GM12891 (cell line): ENCODE measurements around the gene PSME2.

Experiments
- DNase-seq: peaks from one replicate; pipeline ENCODE4 v3.0.0; 2011; ENCODE audit warnings: low spot score; ENCODE audit not compliant: insufficient read length
- FAIRE-seq: peaks from 2 replicates; lab custom pipeline; 2011; peaks lifted over from hg19 to GRCh38; lab: Jason Lieb, UNC
- PAX5 ChIP-seq: IDR thresholded peaks from 2 replicates; pipeline ENCODE4 v1.6.1; 2011; ENCODE audit warnings: low read length, moderate library complexity, mild to moderate bottlenecking; ENCODE audit not compliant: insufficient read depth, severe bottlenecking
- POLR2A ChIP-seq: IDR thresholded peaks from 2 replicates; pipeline ENCODE4 v1.6.1; 2011; ENCODE audit warnings: low read depth, low read length, control low read depth
- POLR2AphosphoS5 ChIP-seq: IDR thresholded peaks from 2 replicates; pipeline ENCODE4 v1.6.1; 2011; ENCODE audit warnings: low read depth, low read length, control low read depth
- POU2F2 ChIP-seq: IDR thresholded peaks from 2 replicates; pipeline ENCODE4 v1.6.1; 2011; ENCODE audit warnings: low read depth, mild to moderate bottlenecking, control low read depth, low read length, moderate library complexity
- SPI1 ChIP-seq: IDR thresholded peaks from 2 replicates; pipeline ENCODE4 v1.6.1; 2011; ENCODE audit warnings: low read depth, low read length, control low read depth
- TAF1 ChIP-seq: IDR thresholded peaks from 2 replicates; pipeline ENCODE4 v1.6.1; 2011; ENCODE audit warnings: low read depth, low read length, control low read depth

PSME2 gene

DNA sequence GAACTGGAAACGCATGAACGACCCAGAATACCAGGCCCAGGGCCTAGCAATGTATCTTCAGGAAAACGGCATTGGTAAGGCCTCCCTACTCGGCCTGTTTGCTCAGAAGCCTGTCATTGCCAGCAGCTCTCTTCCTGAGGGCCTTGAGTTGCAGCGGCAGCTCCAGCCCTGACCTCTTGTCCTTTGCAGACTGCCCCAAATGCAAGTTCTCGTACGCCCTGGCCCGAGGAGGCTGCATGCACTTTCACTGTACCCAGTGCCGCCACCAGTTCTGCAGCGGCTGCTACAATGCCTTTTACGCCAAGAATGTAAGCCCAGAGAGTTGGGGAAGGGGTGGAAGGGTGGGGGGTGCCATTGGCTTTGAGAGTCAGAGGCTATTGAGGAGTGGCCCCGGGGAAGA is 10.9 kb upstream of the PSME2 start:
- FAIRE-seq (no peak), DNase-seq (no peak)
- no peak for TF ChIP-seq PAX5
- no peak for TF ChIP-seq POLR2A
- TF ChIP-seq POLR2AphosphoS5, result no peak
- no peak for TF ChIP-seq SPI1
- TF ChIP-seq POU2F2, result no peak
- no peak for TF ChIP-seq TAF1

DNA sequence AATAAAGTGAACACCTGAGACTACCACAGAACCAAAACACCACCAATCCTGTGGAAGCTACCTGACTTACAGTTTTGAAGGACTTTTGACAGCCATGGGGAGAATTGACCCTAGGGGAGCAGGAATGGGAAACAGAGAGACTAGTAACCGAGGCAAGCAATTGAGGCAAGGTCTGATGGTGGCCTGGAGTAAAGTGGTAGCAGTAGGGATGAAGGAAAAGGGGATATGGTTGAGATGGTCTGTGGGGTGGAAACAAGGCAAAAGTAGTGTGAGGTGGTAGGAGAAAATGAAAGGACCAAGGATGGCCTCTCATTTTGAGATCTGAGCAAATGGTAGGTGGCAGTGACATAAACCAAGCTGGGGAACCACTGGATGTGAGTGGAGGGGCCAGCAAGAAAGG is 10.4 kb upstream of the PSME2 start:
- FAIRE-seq (no peak), DNase-seq (no peak)
- TF ChIP-seq TAF1 (no peak), POLR2A (no peak), POLR2AphosphoS5 (no peak), PAX5 (no peak), POU2F2 (no peak), SPI1 (no peak)

DNA sequence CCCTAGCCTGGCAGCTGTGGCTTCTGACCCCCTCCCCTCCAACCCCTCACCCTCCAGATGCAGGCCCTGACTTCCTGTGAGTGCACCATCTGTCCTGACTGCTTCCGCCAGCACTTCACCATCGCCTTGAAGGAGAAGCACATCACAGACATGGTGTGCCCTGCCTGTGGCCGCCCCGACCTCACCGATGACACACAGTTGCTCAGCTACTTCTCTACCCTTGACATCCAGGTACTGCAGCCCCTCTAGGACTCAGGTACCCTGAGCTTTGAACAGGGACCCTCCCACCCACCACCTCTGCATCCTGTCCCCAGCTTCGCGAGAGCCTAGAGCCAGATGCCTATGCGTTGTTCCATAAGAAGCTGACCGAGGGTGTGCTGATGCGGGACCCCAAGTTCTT is 8.7 kb upstream of the PSME2 start:
- FAIRE-seq, result no peak
- no peak for DNase-seq

DNA sequence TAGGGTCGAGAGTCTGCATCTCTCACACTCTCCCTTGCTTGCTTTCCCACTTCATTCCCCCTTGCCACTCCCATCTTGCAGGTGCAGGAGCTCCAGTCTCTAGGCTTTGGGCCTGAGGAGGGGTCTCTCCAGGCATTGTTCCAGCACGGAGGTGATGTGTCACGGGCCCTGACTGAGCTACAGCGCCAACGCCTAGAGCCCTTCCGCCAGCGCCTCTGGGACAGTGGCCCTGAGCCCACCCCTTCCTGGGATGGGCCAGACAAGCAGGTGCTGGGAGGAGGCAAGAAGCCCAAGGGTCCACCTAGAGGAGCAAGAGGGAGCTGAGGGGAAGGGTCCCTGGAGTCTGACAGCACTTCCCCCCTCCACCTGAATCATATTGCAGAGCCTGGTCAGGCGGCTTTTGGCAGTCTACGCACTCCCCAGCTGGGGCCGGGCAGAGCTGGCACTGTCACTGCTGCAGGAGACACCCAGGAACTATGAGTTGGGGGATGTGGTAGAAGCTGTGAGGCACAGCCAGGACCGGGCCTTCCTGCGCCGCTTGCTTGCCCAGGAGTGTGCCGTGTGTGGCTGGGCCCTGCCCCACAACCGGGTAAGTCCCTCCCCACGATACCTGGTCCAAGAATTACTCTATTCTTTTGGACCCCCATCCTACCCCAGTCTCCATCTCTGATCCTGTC is 5.1 kb upstream of the PSME2 start:
- DNase-seq, result no peak
- TF ChIP-seq PAX5, result no peak
- no peak for TF ChIP-seq POLR2AphosphoS5
- TF ChIP-seq TAF1, result no peak
- TF ChIP-seq SPI1, result no peak
- TF ChIP-seq POLR2A, result no peak
- no peak for TF ChIP-seq POU2F2
- FAIRE-seq, result no peak

More for the DNA sequence above, 8.7 kb upstream of the PSME2 start:
- no peak for TF ChIP-seq POU2F2
- no peak for TF ChIP-seq POLR2A
- TF ChIP-seq SPI1, result no peak
- no peak for TF ChIP-seq PAX5
- TF ChIP-seq POLR2AphosphoS5, result no peak
- TF ChIP-seq TAF1, result no peak

DNA sequence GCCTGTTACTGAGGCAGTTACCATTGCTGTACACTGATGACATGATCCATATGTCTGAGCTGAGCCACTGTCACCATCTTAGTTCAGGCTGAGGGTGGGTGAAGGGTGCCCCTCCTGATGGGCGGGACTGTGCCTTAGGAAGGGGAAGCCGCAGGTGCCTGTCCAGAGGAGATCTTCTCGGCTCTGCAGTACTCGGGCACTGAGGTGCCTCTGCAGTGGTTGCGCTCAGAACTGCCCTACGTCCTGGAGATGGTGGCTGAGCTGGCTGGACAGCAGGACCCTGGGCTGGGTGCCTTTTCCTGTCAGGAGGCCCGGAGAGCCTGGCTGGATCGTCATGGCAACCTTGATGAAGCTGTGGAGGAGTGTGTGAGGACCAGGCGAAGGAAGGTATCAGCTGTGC is 4.6 kb upstream of the PSME2 start:
- FAIRE-seq, result no peak
- TF ChIP-seq PAX5, result no peak
- TF ChIP-seq TAF1, result no peak
- TF ChIP-seq POLR2A, result no peak
- TF ChIP-seq SPI1, result no peak
- no peak for TF ChIP-seq POU2F2
- TF ChIP-seq POLR2AphosphoS5, result no peak
- DNase-seq, result no peak

DNA sequence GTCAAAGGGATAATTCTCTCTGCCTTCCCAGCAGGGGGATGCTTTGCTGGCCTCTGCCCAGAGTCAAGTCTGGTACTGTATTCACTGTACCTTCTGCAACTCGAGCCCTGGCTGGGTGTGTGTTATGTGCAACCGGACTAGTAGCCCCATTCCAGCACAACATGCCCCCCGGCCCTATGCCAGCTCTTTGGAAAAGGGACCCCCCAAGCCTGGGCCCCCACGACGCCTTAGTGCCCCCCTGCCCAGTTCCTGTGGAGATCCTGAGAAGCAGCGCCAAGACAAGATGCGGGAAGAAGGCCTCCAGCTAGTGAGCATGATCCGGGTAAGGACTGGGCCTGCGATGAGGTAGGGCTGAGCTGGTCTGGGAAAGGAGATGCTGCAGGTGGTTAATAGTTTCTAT is 4.2 kb upstream of the PSME2 start:
- TF ChIP-seq POLR2A (no peak), POLR2AphosphoS5 (no peak), SPI1 (no peak), POU2F2 (no peak), PAX5 (no peak), TAF1 (no peak)
- no peak for FAIRE-seq
- no peak for DNase-seq

DNA sequence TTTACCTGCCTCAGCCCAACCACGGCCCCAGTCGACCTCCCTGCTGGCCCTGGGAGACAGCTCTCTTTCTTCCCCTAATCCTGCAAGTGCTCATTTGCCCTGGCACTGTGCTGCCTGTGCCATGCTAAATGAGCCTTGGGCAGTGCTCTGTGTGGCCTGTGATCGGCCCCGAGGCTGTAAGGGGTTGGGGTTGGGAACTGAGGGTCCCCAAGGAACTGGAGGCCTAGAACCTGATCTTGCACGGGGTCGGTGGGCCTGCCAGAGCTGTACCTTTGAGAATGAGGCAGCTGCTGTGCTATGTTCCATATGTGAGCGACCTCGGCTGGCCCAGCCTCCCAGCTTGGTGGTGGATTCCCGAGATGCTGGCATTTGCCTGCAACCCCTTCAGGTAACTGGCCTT is 3.7 kb upstream of the PSME2 start:
- no peak for DNase-seq
- TF ChIP-seq POLR2A (no peak), POLR2AphosphoS5 (no peak), SPI1 (no peak), TAF1 (no peak), POU2F2 (no peak), PAX5 (no peak)
- FAIRE-seq, result no peak

DNA sequence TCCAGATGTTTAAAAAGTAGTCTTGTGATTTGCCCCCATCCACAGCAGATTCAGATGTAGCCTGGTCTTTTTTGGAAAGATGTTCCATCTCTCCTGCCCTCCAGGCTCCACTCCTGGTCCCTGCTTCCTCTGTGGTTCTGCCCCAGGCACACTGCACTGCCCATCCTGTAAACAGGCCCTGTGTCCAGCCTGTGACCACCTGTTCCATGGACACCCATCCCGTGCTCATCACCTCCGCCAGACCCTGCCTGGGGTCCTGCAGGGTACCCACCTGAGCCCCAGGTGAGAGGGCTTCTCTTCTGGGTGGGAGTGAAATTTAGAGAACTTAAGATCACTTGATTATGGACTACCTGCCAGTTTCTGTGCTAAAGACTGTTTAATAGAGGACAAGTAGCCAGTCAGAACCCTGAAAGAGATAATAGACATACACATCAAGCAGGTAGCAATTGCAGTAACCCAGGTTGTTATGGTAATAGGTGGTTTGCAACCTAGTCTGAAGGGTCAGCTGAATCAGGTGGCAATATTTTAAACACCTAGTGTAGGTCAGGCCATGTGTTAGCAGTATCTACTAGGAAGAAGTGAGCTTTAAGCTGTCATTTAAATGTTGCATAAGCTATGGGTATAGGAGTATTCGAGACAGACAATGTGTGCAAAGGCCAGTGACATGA is 3.0 kb upstream of the PSME2 start:
- DNase-seq (no peak), FAIRE-seq (no peak)
- TF ChIP-seq POLR2AphosphoS5 (no peak), SPI1 (no peak)

DNA sequence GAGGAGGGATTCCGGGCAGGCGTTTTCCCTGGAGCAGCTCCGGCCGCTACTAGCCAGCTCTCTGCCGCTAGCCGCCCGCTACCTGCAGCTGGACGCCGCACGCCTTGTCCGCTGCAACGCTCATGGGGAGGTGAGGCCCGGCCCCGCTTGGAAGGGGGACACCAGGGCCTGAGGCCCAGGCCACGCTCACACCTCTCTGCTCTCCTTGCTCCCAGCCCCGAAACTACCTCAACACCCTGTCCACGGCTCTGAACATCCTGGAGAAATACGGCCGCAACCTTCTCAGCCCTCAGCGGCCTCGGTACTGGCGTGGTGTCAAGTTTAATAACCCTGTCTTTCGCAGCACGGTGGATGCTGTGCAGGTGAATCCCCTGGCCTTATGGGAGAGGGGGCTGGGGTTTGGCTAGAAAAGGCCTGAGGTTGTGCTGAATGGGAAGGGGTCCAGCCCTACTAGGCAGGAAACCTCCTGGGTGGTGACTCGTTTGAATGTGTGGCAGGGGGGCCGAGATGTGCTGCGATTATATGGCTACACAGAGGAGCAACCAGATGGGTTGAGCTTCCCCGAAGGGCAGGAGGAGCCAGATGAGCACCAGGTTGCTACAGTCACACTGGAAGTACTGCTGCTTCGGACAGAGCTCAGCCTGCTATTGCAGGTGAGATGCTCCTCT is 1.5 kb upstream of the PSME2 start:
- DNase-seq (no peak), FAIRE-seq (no peak)
- no peak for TF ChIP-seq TAF1
- TF ChIP-seq POLR2A, result no peak
- TF ChIP-seq POU2F2, result no peak
- no peak for TF ChIP-seq PAX5
- TF ChIP-seq POLR2AphosphoS5, result no peak; the same call in 1 of the 2 replicates
- no peak for TF ChIP-seq SPI1
